Mesenchymal stem cell (in vitro differentiated cells and primary cell): ENCODE measurements around the gene CRACR2A.

ENCODE experiments used
- DNase-seq: peaks from one replicate; pipeline ENCODE4 v3.0.0-alpha.2; 2013
- H2AFZ ChIP-seq: one replicate; pipeline ENCODE4 v1.6.1; 2013; ENCODE audit warnings: low read depth, mild to moderate bottlenecking, control low read depth, inconsistent platforms, low read length, moderate library complexity
- H2AK5ac ChIP-seq: 2 replicates; pipeline ENCODE4 v1.6.1; 2013; ENCODE audit warnings: low read length, moderate library complexity, mild to moderate bottlenecking, inconsistent platforms; ENCODE audit not compliant: severe bottlenecking
- H2BK120ac ChIP-seq: one replicate; pipeline ENCODE4 v1.6.1; 2013; ENCODE audit warnings: low read depth, mild to moderate bottlenecking, inconsistent platforms, low read length, moderate library complexity
- H2BK12ac ChIP-seq, 2 experiments: one replicate each; pipeline ENCODE4 v1.6.1; 2013; ENCODE audit warnings: inconsistent platforms in 2 of 2, low read length in 2 of 2, mild to moderate bottlenecking in 2 of 2, moderate library complexity in 2 of 2, control low read depth in 1 of 2
- H2BK15ac ChIP-seq: one replicate; pipeline ENCODE4 v1.6.1; 2013; ENCODE audit warnings: mild to moderate bottlenecking, low read depth, inconsistent platforms; ENCODE audit not compliant: poor library complexity, severe bottlenecking
- H2BK5ac ChIP-seq: 2 replicates; pipeline ENCODE4 v1.6.1; 2013; ENCODE audit warnings: low read depth, mild to moderate bottlenecking, low read length, control low read depth, inconsistent platforms; ENCODE audit not compliant: poor library complexity, severe bottlenecking
- H3K14ac ChIP-seq, 2 experiments: one replicate each; pipeline ENCODE4 v1.6.1; 2013; ENCODE audit warnings: inconsistent platforms in 2 of 2, low read length in 2 of 2, control low read depth in 1 of 2, mild to moderate bottlenecking in 1 of 2, moderate library complexity in 1 of 2
- H3K18ac ChIP-seq, 2 experiments: one replicate each; pipeline ENCODE4 v1.6.1; 2013; ENCODE audit warnings: inconsistent platforms in 2 of 2, low read length in 2 of 2, control low read depth in 1 of 2, low read depth in 1 of 2, mild to moderate bottlenecking in 1 of 2
- H3K23ac ChIP-seq, 2 experiments: one replicate each; pipeline ENCODE4 v1.6.1; 2013; ENCODE audit warnings: inconsistent platforms in 2 of 2, low read length in 2 of 2, mild to moderate bottlenecking in 2 of 2, moderate library complexity in 2 of 2, control low read depth in 1 of 2
- H3K27ac ChIP-seq: 2 replicates; pipeline ENCODE4 v1.5.1; 2013; ENCODE audit warnings: mild to moderate bottlenecking, moderate library complexity, low read length, control low read depth, inconsistent platforms; ENCODE audit not compliant: poor library complexity, severe bottlenecking
- H3K27me3 ChIP-seq, 2 experiments: 2 replicates each; pipeline versions ENCODE4 v1.6.1 to v1.7.0; 2013; ENCODE audit warnings: low read length in 2 of 2, mild to moderate bottlenecking in 2 of 2, moderate library complexity in 2 of 2, control low read depth in 1 of 2, inconsistent platforms in 1 of 2; ENCODE audit not compliant: control insufficient read depth in 1 of 2, insufficient read depth in 1 of 2
- H3K36me3 ChIP-seq, 2 experiments: 2 replicates each; pipeline versions ENCODE4 v1.6.1 to v1.7.0; 2013; ENCODE audit warnings: low read length in 2 of 2, control low read depth in 1 of 2, inconsistent platforms in 1 of 2, low read depth in 1 of 2, mild to moderate bottlenecking in 1 of 2; ENCODE audit not compliant: insufficient read depth in 2 of 2, control insufficient read depth in 1 of 2
- H3K4ac ChIP-seq, 2 experiments: one replicate each; pipeline ENCODE4 v1.6.1; 2013; ENCODE audit warnings: inconsistent platforms in 2 of 2, low read length in 2 of 2, mild to moderate bottlenecking in 2 of 2, moderate library complexity in 2 of 2, control low read depth in 1 of 2, low read depth in 1 of 2
- H3K4me1 ChIP-seq: 2 replicates; pipeline ENCODE4 v1.6.1; 2013; ENCODE audit warnings: low read depth, low read length, control low read depth; ENCODE audit not compliant: control insufficient read depth, insufficient read depth
- H3K4me2 ChIP-seq: 2 replicates; pipeline ENCODE4 v1.6.1; 2013; ENCODE audit warnings: low read length, mild to moderate bottlenecking, inconsistent platforms; ENCODE audit not compliant: poor library complexity, severe bottlenecking
- H3K4me3 ChIP-seq, 2 experiments: 2 replicates each; pipeline versions ENCODE4 v1.5.1 to v1.7.0; 2013; ENCODE audit warnings: low read length in 2 of 2, mild to moderate bottlenecking in 2 of 2, control low read depth in 1 of 2, low read depth in 1 of 2; ENCODE audit not compliant: insufficient read depth in 1 of 2
- H3K79me1 ChIP-seq: replicated peaks from 2 replicates; pipeline ENCODE4 v1.6.1; 2013; ENCODE audit warnings: mild to moderate bottlenecking, control low read depth, low read length, inconsistent platforms; ENCODE audit not compliant: poor library complexity, severe bottlenecking
- H3K9ac ChIP-seq: 2 replicates; pipeline ENCODE4 v1.7.0; 2013; ENCODE audit warnings: mild to moderate bottlenecking, low read length, moderate library complexity
- H3K9me3 ChIP-seq: 2 replicates; pipeline ENCODE4 v1.7.0; 2013; ENCODE audit warnings: mild to moderate bottlenecking, low read length; ENCODE audit not compliant: control insufficient read depth
- H4K8ac ChIP-seq: one replicate; pipeline ENCODE4 v1.6.1; 2013; ENCODE audit warnings: inconsistent platforms, mild to moderate bottlenecking, low read length, moderate library complexity
- H4K91ac ChIP-seq: one replicate; pipeline ENCODE4 v1.6.1; 2013; ENCODE audit warnings: mild to moderate bottlenecking, low read length, inconsistent platforms
- WGBS: methylation state at CpG from one replicate; pipeline ENCODE4 v1.1.7; 2013; ENCODE audit warnings: mixed read lengths; 5-methylcytosine and 5-hydroxymethylcytosine counted together

The CRACR2A gene

GRCh38 chr12:3752096-3752709 is 706 bp downstream of the CRACR2A start:
- peaks cover 2% of the 10 kb centered on the region for H3K79me1 ChIP-seq
- no peaks in the 10 kb centered on the region for H3K36me3 ChIP-seq
- H3K4ac ChIP-seq, result no peak overlapping the region
- peak overlapping the region; percentile 21 for H4K8ac ChIP-seq
- H4K91ac ChIP-seq, result no peak overlapping the region
- H3K4me1 ChIP-seq, result peaks cover 16% of the 10 kb centered on the region
- no peak overlapping the region for H2BK5ac ChIP-seq
- H3K27me3 ChIP-seq, result no peaks in the 10 kb centered on the region
- H2AK5ac ChIP-seq, result no peak overlapping the region
- WGBS, result 72% methylated on average over 17 of the region's 18 CpGs
- H2AFZ ChIP-seq, result no peak overlapping the region
- no peak overlapping the region for H3K18ac ChIP-seq
- H3K4me3 ChIP-seq, result peak overlapping the region in 1 of 2 experiments; percentile 82
- H3K9me3 ChIP-seq, result no peaks in the 10 kb centered on the region
- H3K4me2 ChIP-seq, result peak overlapping the region; percentile 31
- peak overlapping the region in 1 of 2 experiments; percentile 6 for H3K14ac ChIP-seq
- H3K9ac ChIP-seq, result peak overlapping the region; percentile 88
- H2BK120ac ChIP-seq, result no peak overlapping the region
- H2BK12ac ChIP-seq, result peak overlapping the region in 1 of 2 experiments; percentile 15
- peak; percentile 24 for DNase-seq
- H2BK15ac ChIP-seq, result no peak overlapping the region
- H3K23ac ChIP-seq, result no peak overlapping the region
- no peak overlapping the region for H3K27ac ChIP-seq

DNA sequence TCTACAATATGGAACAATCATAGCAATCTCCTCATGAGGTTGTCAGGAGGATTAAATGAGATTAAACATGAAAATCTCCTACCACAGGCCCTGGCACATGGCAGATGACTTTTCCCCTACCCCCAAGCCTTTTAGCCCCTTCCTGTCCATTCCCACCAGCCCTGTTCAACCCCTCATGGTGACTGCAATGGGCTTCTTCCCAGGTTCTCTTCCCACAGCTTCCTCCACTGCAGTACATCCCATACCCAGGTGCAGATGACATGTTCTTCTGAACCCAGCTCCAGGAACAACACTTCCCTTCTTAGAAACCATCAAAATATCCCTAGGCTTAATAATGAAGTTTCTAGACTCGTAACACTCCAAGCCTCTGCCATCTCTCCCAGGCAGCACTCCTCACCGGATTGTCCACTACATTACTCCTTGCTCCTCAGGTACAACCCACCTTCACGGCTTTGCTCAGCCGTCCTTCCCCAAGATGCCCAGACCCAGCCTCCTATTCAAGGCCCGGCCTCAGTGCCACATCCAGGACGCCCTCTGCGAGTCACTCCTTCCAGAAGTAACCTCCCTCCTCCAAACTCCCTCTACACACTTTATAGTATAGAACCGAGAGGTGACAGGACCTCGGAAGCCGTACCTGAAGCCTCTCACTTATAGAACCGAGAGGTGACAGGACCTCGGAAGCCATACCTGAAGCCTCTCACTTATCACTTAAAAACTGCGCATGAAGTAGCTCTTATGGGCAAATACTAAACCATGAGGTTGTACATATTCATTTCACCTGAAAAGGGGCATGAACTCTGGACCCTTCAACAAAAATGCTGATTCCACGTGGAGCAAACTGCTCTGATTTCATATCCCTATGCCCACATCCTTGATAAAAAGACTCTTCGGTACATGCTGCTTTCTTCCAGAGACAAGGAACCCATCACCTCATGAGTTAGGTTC is 1.5 kb downstream of the CRACR2A start:
- H3K9me3 ChIP-seq, result no peaks in the 10 kb centered on the region
- no peak overlapping the region for H3K4ac ChIP-seq
- no peak overlapping the region for H2AK5ac ChIP-seq
- H3K4me1 ChIP-seq, result peaks cover 16% of the 10 kb centered on the region
- no peak overlapping the region for H3K23ac ChIP-seq
- H2BK15ac ChIP-seq, result no peak overlapping the region
- no peak for DNase-seq
- H4K91ac ChIP-seq, result no peak overlapping the region
- H2AFZ ChIP-seq, result no peak overlapping the region
- no peak overlapping the region for H2BK120ac ChIP-seq
- no peak overlapping the region for H3K4me2 ChIP-seq
- no peak overlapping the region for H3K27ac ChIP-seq
- peaks cover 0 to 5% of the 10 kb centered on the region in 2 experiments for H3K36me3 ChIP-seq
- H4K8ac ChIP-seq, result no peak overlapping the region
- no peak overlapping the region for H3K18ac ChIP-seq
- WGBS, result 92% methylated on average over 15 of the region's 15 CpGs
- no peak overlapping the region for H3K14ac ChIP-seq
- no peaks in the 10 kb centered on the region for H3K27me3 ChIP-seq
- peaks cover 7% of the 10 kb centered on the region for H3K79me1 ChIP-seq
- peak overlapping the region; percentile 88 for H3K9ac ChIP-seq
- peak overlapping the region in 1 of 2 experiments; percentile 82 for H3K4me3 ChIP-seq
- H2BK5ac ChIP-seq, result no peak overlapping the region
- no peak overlapping the region for H2BK12ac ChIP-seq

GRCh38 chr12:3750616-3751015 is 2.3 kb downstream of the CRACR2A start:
- Histone ChIP-seq H2BK12ac (no peak overlapping the region), H2AFZ (no peak overlapping the region), H4K8ac (no peak overlapping the region), H4K91ac (no peak overlapping the region), H3K36me3 (peaks cover 0 to 5% of the 10 kb centered on the region in 2 experiments), H2BK120ac (no peak overlapping the region), H3K27ac (no peak overlapping the region), H3K27me3 (no peaks in the 10 kb centered on the region), H3K23ac (no peak overlapping the region), H3K79me1 (peaks cover 7% of the 10 kb centered on the region), H2AK5ac (no peak overlapping the region), H3K4ac (no peak overlapping the region), H2BK15ac (no peak overlapping the region), H3K9me3 (no peaks in the 10 kb centered on the region), H3K4me3 (no peak overlapping the region), H3K9ac (no peak overlapping the region), H2BK5ac (no peak overlapping the region), H3K4me1 (peaks cover 16% of the 10 kb centered on the region), H3K18ac (no peak overlapping the region), H3K4me2 (no peak overlapping the region), H3K14ac (no peak overlapping the region)
- DNase-seq, result no peak
- 98% methylated on average over 3 of the region's 4 CpGs for WGBS

GRCh38 chr12:3748620-3749019 is 4.3 kb downstream of the CRACR2A start:
- no peak overlapping the region for H3K27ac ChIP-seq
- H2BK12ac ChIP-seq, result no peak overlapping the region
- H2BK5ac ChIP-seq, result no peak overlapping the region
- no peak overlapping the region for H3K4ac ChIP-seq
- no peak overlapping the region for H3K23ac ChIP-seq
- H2AK5ac ChIP-seq, result no peak overlapping the region
- H3K9me3 ChIP-seq, result no peaks in the 10 kb centered on the region
- no peak overlapping the region for H4K8ac ChIP-seq
- no peak overlapping the region for H3K9ac ChIP-seq
- no peak overlapping the region for H3K14ac ChIP-seq
- no peak for DNase-seq
- peaks cover 7% of the 10 kb centered on the region for H3K79me1 ChIP-seq
- no peak overlapping the region for H2BK15ac ChIP-seq
- H2BK120ac ChIP-seq, result no peak overlapping the region
- H3K4me2 ChIP-seq, result no peak overlapping the region
- peaks cover 0 to 5% of the 10 kb centered on the region in 2 experiments for H3K36me3 ChIP-seq
- WGBS, result 78% methylated on average over 4 of the region's 4 CpGs
- H4K91ac ChIP-seq, result no peak overlapping the region
- no peak overlapping the region for H2AFZ ChIP-seq
- H3K4me1 ChIP-seq, result peaks cover 13% of the 10 kb centered on the region
- H3K18ac ChIP-seq, result no peak overlapping the region
- no peaks in the 10 kb centered on the region for H3K27me3 ChIP-seq
- H3K4me3 ChIP-seq, result no peak overlapping the region
